Coronary artery (tissue), 2 donors: ENCODE data around the gene MX2.
A peak's percentile ranks its signal among the peaks of the same experiment; 100 is the strongest.
"Not testable (repeated sequence)": the region's sequence is repeated elsewhere in the genome, so short reads cannot be mapped to it uniquely, and the experiment has no call there.

Source experiments
- DNase-seq: peaks from one replicate; pipeline ENCODE4 v3.0.0-alpha.2; 2017; ENCODE audit warnings: low spot score
- H3K27ac ChIP-seq, 2 donors: fragments of 200-600 bp; sonication (generic); one replicate each; pipeline ENCODE4 v1.5.1; 2016 to 2019
- H3K4me3 ChIP-seq: fragments of 200-600 bp; sonication (generic); 2 replicates; pipeline ENCODE4 v1.5.1; 2016; ENCODE audit warnings: mild to moderate bottlenecking, moderate library complexity
- CTCF ChIP-seq: fragments of 200-600 bp; sonication (generic); IDR thresholded peaks from one replicate; pipeline ENCODE4 v1.5.1; 2019; ENCODE audit warnings: antibody characterized with exemption

The MX2 gene

GRCh38 chr21:41419921-41420862 is 58.4 kb downstream of the MX2 start:
- no peak for TF ChIP-seq CTCF
- H3K27ac ChIP-seq: peak overlapping the region; percentile 88 to 93
- DNase-seq: peak; percentile 94
- peak overlapping the region; percentile 92 for H3K4me3 ChIP-seq

GRCh38 chr21:41420998-41421397 is 59.2 kb downstream of the MX2 start:
- not testable (repeated sequence) for DNase-seq
- Histone ChIP-seq H3K27ac (peak overlapping the region; percentile 88 to 93), H3K4me3 (peak overlapping the region; percentile 92)

GRCh38 chr21:41422546-41423304 is 60.9 kb downstream of the MX2 start:
- Histone ChIP-seq H3K27ac (no peak overlapping the region), H3K4me3 (no peak overlapping the region)
- TF ChIP-seq CTCF: no peak
- peak; percentile 47 for DNase-seq

GRCh38 chr21:41423305-41423636 is 61.4 kb downstream of the MX2 start:
- H3K4me3 ChIP-seq, H3K27ac ChIP-seq: not testable (repeated sequence)
- peak; percentile 12 for DNase-seq

GRCh38 chr21:41425588-41425953 is 63.7 kb downstream of the MX2 start:
- Histone ChIP-seq H3K27ac (peak overlapping the region; percentile 53 to 68), H3K4me3 (peak overlapping the region; percentile 87)
- TF ChIP-seq CTCF: no peak
- DNase-seq: no peak

GRCh38 chr21:41425954-41426675 is 64.3 kb downstream of the MX2 start, which contains the start of gene MX1:
MX1 (plus strand) TSS chr21:41426239; CDS start chr21:41432071, 5,832 bp downstream.
- Histone ChIP-seq H3K4me3 (peak within 1 kb of the TSS; percentile 87), H3K27ac (peak within 1 kb of the TSS; percentile 53 to 68)
- no peak for TF ChIP-seq CTCF
- no peak for DNase-seq

- peak overlapping the region; percentile 53 to 68 for H3K27ac ChIP-seq
- peak overlapping the region; percentile 87 for H3K4me3 ChIP-seq
- TF ChIP-seq CTCF: no peak
- DNase-seq: no peak
Observed at GRCh38 chr21:41426676-41427404, 65.0 kb downstream of the MX2 start.
